Right lobe of liver (tissue), 6 donors: Measurements from ENCODE around the gene PRDM1. TPM values are rescaled to one million over a fixed set of nuclear protein-coding genes. Genes with fewer than 3 reads are reported as not detected.
"Not testable (repeated sequence)": the region's sequence is repeated elsewhere in the genome, so short reads cannot be mapped to it uniquely, and the experiment has no call there.

Experiments
- ATAC-seq, 4 donors: fragments of 200-7000 bp; cut with Tn5 transposase; one replicate each; pipeline ENCODE4 v1.9.1; 2020; ENCODE audit warnings: mild to moderate bottlenecking in 4 of 4, moderate library complexity in 4 of 4
- DNase-seq, 3 donors: peaks; one replicate each; pipeline ENCODE4 v3.0.0-alpha.2; 2020
- H3K27ac ChIP-seq, 3 donors: fragments of 200-600 bp; one replicate each; pipeline ENCODE4 v1.8.0; 2022
- H3K27me3 ChIP-seq, 2 donors: fragments of 200-600 bp; one replicate each; pipeline ENCODE4 v1.8.0; 2022
- H3K36me3 ChIP-seq, 4 donors: fragments of 200-600 bp; sonication (generic) in 1 of 4; one replicate each; pipeline versions ENCODE4 v1.5.1 to v1.8.0; 2017 to 2022; ENCODE audit warnings: control low read depth in 1 of 4
- H3K4me1 ChIP-seq, 4 donors: fragments of 200-600 bp; sonication (generic) in 1 of 4; one replicate each; pipeline versions ENCODE4 v1.5.1 to v1.8.0; 2017 to 2022; ENCODE audit warnings: control low read depth in 1 of 4
- H3K4me3 ChIP-seq, 3 donors: fragments of 200-600 bp; one replicate each; pipeline ENCODE4 v1.8.0; 2022
- H3K9me3 ChIP-seq, 4 donors: fragments of 200-600 bp; sonication (generic) in 1 of 4; one replicate each; pipeline versions ENCODE4 v1.5.1 to v1.8.0; 2017 to 2022; ENCODE audit warnings: control low read depth in 1 of 4
- CTCF ChIP-seq, 4 donors: fragments of 200-600 bp in 3 of 4; fragments of 450-650 bp in 1 of 4; IDR thresholded peaks; one replicate each; pipeline versions ENCODE4 v1.5.1 to v1.8.0; 2016 to 2022; ENCODE audit warnings: antibody characterized with exemption in 4 of 4, mild to moderate bottlenecking in 2 of 4
- POLR2A ChIP-seq: fragments of 450-650 bp; IDR thresholded peaks from one replicate; pipeline ENCODE4 v1.6.1; 2017; ENCODE audit warnings: antibody characterized with exemption, mild to moderate bottlenecking
- WGBS: methylation state at CpG from one replicate; pipeline ENCODE4 v1.1.6; 2018; ENCODE audit warnings: low coverage, low lambda C conversion rate; ENCODE audit not compliant: insufficient coverage; ENCODE audit errors: missing lambda C conversion rate; 5-methylcytosine and 5-hydroxymethylcytosine counted together
- intact Hi-C, 2 donors: fragments of 100-400 bp; cut with DNase I; formaldehyde crosslinking; loops; one replicate each; pipeline versions ENCODE4 v1.11.2 to v1.14.1; 2022
- total RNA-seq, 6 experiments: library from RNA; depleted of rRNA in 2 of 6; stranded (reverse); fragments of >200 nt in 2 of 6; fragmentation: NEBNext Ultra II Directional in 3 of 6; extraction: Animal tissue kit (Norgen Biotek cat#: 25700) in 3 of 6; gene quantifications; one replicate each; pipeline versions ENCODE4 v1.1.0 to v1.2.4, GENCODE V29; 2016 to 2023
- donor health status: DM: no; HTN: yes; CAD: no.
- donor health status: DM: no; HTN: no; CAD: no.
- donor health status: DM: no; HTN: no; CAD: no.
- donor health status: DM: no; HTN: yes; CAD: no.
- donor health status: DM: no; HTN: yes; CAD: no.

Gene PRDM1
- total RNA-seq, 6 experiments from 2014 or later: 0.86 to 2.8 (median 1.3) TPM

DNA sequence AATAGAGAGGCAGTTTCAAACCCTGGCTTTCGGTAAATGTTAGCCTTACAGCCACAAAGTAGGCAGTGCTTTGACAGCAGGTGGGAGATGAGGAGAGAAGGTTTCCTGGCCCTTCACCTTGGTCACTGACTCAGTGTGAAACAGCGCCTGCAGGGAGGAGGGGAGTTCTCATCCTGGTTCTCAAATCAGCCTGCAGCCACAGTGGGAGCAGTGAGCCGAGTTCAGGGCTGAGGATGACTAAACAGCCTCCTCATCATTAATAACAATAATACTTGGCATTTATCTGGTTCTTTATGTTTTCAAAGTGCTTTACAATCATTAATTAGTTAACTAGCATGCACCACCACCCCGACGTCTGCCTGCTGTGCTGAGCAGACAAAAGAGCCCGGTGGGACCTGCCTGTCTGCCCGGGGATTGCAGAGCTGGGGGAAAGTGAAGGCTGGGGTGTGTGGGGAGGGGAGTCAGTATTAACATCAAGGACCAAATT is 59.6 kb downstream of the PRDM1 start:
- intact Hi-C loops: no loop called here
- ATAC-seq (no peak), DNase-seq (no peak)
- TF ChIP-seq POLR2A: no peak
- no peak for TF ChIP-seq CTCF (IDR thresholded peaks at IDR 0.05)
- no peaks in the 10 kb centered on the region for H3K27me3 ChIP-seq
- 17% methylated on average over 4 of the region's 7 CpGs for WGBS
- H3K9me3 ChIP-seq: no peaks in the 10 kb centered on the region
- H3K36me3 ChIP-seq: no peaks in the 10 kb centered on the region
- no peaks in the 10 kb centered on the region for H3K4me1 ChIP-seq
- no peak overlapping the region for H3K4me3 ChIP-seq
- H3K27ac ChIP-seq: no peak overlapping the region

- H3K27ac ChIP-seq: no peak overlapping the region
- no peak overlapping the region for H3K4me3 ChIP-seq
- ATAC-seq: no peak
- no peaks in the 10 kb centered on the region for H3K4me1 ChIP-seq
- whole genome bisulfite sequencing: 100% methylated on average over 1 of the region's 2 CpGs
- TF ChIP-seq POLR2A: no peak
- no peak for TF ChIP-seq CTCF (IDR thresholded peaks at IDR 0.05)
- no peaks in the 10 kb centered on the region for H3K36me3 ChIP-seq
- H3K9me3 ChIP-seq: no peaks in the 10 kb centered on the region
- no peak for DNase-seq
- no peaks in the 10 kb centered on the region for H3K27me3 ChIP-seq
- intact Hi-C loops: no loop called here
Observed at GRCh38 chr6:106146852-106147351, 60.8 kb downstream of the PRDM1 start.

GRCh38 chr6:106147476-106147875 is 61.3 kb downstream of the PRDM1 start:
- Histone ChIP-seq H3K4me1 (no peaks in the 10 kb centered on the region), H3K36me3 (no peaks in the 10 kb centered on the region), H3K4me3 (no peak overlapping the region), H3K27me3 (no peaks in the 10 kb centered on the region), H3K27ac (no peak overlapping the region), H3K9me3 (no peaks in the 10 kb centered on the region)
- WGBS: 90% methylated on average over 1 of the region's 2 CpGs
- intact Hi-C loops: no loop called here
- no peak for DNase-seq
- TF ChIP-seq POLR2A (no peak), CTCF (IDR thresholded peaks at IDR 0.05) (no peak)
- no peak for ATAC-seq

DNA sequence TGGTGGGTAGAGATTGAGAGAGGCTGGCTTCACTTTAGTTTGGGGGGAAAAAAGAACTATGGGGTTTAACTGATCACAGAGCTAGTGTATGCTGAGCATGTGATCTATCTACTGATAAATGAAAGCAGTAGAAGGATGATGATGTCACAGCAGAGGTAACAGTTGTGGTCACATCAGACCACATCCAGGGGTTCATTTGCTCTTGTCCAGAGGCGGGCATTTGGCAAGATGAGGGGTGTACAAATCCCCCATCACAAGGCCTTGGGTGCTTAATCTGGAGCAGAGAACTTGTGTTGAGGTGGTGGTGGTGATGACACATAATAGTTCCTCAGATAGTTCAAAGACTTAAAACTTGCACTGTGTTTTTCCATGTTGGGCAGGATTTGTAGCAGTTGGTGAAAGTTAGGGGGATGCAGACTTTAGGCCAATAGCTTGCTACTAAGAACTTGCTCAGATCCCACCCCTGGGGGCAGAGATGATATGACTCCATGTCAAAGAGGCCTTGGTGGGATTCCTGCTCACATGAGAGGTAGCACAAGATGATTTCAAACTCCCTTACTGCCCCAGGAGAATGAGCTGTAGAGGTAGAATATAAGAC is 63.4 kb downstream of the PRDM1 start:
- H3K4me1 ChIP-seq: no peaks in the 10 kb centered on the region
- no peak for DNase-seq
- H3K27me3 ChIP-seq: no peaks in the 10 kb centered on the region
- H3K4me3 ChIP-seq: no peak overlapping the region
- ATAC-seq: no peak
- intact Hi-C loops: no loop called here
- H3K9me3 ChIP-seq: no peaks in the 10 kb centered on the region
- 67% methylated on average over 1 of the region's 1 CpG for WGBS
- H3K27ac ChIP-seq: no peak overlapping the region
- no peak for TF ChIP-seq POLR2A
- TF ChIP-seq CTCF (IDR thresholded peaks at IDR 0.05): no peak
- H3K36me3 ChIP-seq: no peaks in the 10 kb centered on the region

DNA sequence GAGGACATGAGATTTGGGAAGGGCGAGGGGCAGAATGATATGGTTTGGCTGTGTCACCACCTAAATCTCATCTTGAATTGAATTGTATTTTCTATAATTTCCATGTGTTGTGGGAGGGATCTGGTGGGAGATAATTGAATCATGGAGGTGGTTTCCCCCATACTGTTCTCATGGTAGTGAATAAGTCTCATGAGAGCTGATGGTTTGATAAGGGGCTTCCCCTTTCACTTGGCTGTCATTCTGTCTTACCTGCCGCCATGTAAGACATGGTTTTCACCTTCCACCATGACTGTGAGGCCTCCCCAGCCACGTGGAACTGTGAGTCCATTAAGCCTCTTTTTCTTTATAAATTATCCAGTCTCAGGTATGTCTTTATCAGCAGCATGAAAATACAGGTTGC is 66.3 kb downstream of the PRDM1 start:
- H3K9me3 ChIP-seq, DNase-seq, H3K4me1 ChIP-seq, H3K36me3 ChIP-seq, intact Hi-C loops, H3K27me3 ChIP-seq, H3K4me3 ChIP-seq, H3K27ac ChIP-seq, ATAC-seq: not testable (repeated sequence)
- WGBS: 61% methylated on average over 3 of the region's 3 CpGs
